ENCODE data around the gene MAPRE2.

- TF ChIP-seq MAX (IDR thresholded peaks at IDR 0.05) (no peak), EGR1 (IDR thresholded peaks at IDR 0.05) (no peak), CEBPB (IDR thresholded peaks at IDR 0.05) (no peak), EP300 (IDR thresholded peaks at IDR 0.05; ENCODE audit: borderline replicate concordance) (no peak), YY1 (IDR thresholded peaks at IDR 0.05; ENCODE audit: low read depth) (no peak), REST (IDR thresholded peaks at IDR 0.05; ENCODE audit: low read depth) (no peak), RAD21 (IDR thresholded peaks at IDR 0.05; ENCODE audit: low read depth) (no peak), NFIC (IDR thresholded peaks at IDR 0.05) (no peak), ZBTB7A (IDR thresholded peaks at IDR 0.05; ENCODE audit: low read depth) (no peak), CREB1 (IDR thresholded peaks at IDR 0.05; ENCODE audit: low read depth) (no peak), TCF12 (IDR thresholded peaks at IDR 0.05; ENCODE audit: low read depth) (no peak), TAF1 (IDR thresholded peaks at IDR 0.05; ENCODE audit: low read depth) (no peak)
These were observed 33.9 kb downstream of the MAPRE2 start for GRCh38 chr18:35075132-35075531.
